Measurements from ENCODE around the gene RIN1.

- no peak for TF ChIP-seq CTCF (optimal IDR thresholded peaks at IDR 0.05 in 1 of 3, IDR thresholded peaks at IDR 0.05 in 1 of 3, conservative IDR thresholded peaks at IDR 0.05 in 1 of 3; ENCODE audit: extremely low read depth in 1 of 3, insufficient read depth in 2 of 3, low read length in 3 of 3)
- TF ChIP-seq EZH2 (IDR thresholded peaks at IDR 0.05; ENCODE audit: low read length), result no peak
These were observed 4.6 kb upstream of the RIN1 start for GRCh38 chr11:66340596-66341501.

All from keratinocyte (primary cell).